ENCODE results near the gene LDLRAD3. TPM values are rescaled to one million over a fixed set of nuclear protein-coding genes. Genes with fewer than 3 reads are reported as not detected.

LDLRAD3 gene
- total RNA-seq, 2 donors from 2014 or later, result 30.8 to 42.5 TPM

GRCh38 chr11:36248436-36248835 is 304.6 kb downstream of the LDLRAD3 start:
- Histone ChIP-seq H3K9me3 (no peaks in the 10 kb centered on the region), H3K36me3 (no peaks in the 10 kb centered on the region), H3K27me3 (replicated peaks; ENCODE audit: insufficient read depth) (no peaks in the 10 kb centered on the region), H3K27ac (no peak overlapping the region), H3K4me1 (replicated peaks) (no peaks in the 10 kb centered on the region), H3K4me3 (no peak overlapping the region)
- intact Hi-C loops (cut with DNase I), result no loop called here
- 75% methylated on average over 4 of the region's 4 CpGs for WGBS
- TF ChIP-seq POLR2A (IDR thresholded peaks at IDR 0.05) (no peak), POLR2AphosphoS5 (IDR thresholded peaks at IDR 0.05) (no peak), CTCF (IDR thresholded peaks at IDR 0.05) (no peak)
- DNase-seq (ENCODE audit: low spot score), result no peak

- 59% methylated on average over 2 of the region's 2 CpGs for WGBS
- H3K27ac ChIP-seq, result no peak overlapping the region
- intact Hi-C loops (cut with DNase I), result no loop called here
- TF ChIP-seq POLR2AphosphoS5 (IDR thresholded peaks at IDR 0.05) (no peak), CTCF (IDR thresholded peaks at IDR 0.05) (no peak), POLR2A (IDR thresholded peaks at IDR 0.05) (no peak)
- no peaks in the 10 kb centered on the region for H3K9me3 ChIP-seq
- DNase-seq (ENCODE audit: low spot score), result no peak
- H3K36me3 ChIP-seq, result no peaks in the 10 kb centered on the region
- no peak overlapping the region for H3K4me3 ChIP-seq
- no peaks in the 10 kb centered on the region for H3K27me3 ChIP-seq (replicated peaks; ENCODE audit: insufficient read depth)
- no peaks in the 10 kb centered on the region for H3K4me1 ChIP-seq (replicated peaks)
Measured at GRCh38 chr11:36249246-36249645, 305.4 kb downstream of the LDLRAD3 start.

GRCh38 chr11:36251823-36252222 is 308.0 kb downstream of the LDLRAD3 start:
- H3K9me3 ChIP-seq, result no peaks in the 10 kb centered on the region
- H3K4me1 ChIP-seq (replicated peaks), result no peaks in the 10 kb centered on the region
- 88% methylated on average over 2 of the region's 2 CpGs for WGBS

GRCh38 chr11:36253238-36253637 is 309.4 kb downstream of the LDLRAD3 start:
- Histone ChIP-seq H3K36me3 (no peaks in the 10 kb centered on the region), H3K4me1 (replicated peaks) (no peaks in the 10 kb centered on the region), H3K4me3 (no peak overlapping the region), H3K9me3 (no peaks in the 10 kb centered on the region), H3K27me3 (replicated peaks; ENCODE audit: insufficient read depth) (no peaks in the 10 kb centered on the region), H3K27ac (no peak overlapping the region)
- 41% methylated on average over 5 of the region's 5 CpGs for WGBS
- no peak for TF ChIP-seq CTCF (IDR thresholded peaks at IDR 0.05)
- no peak for TF ChIP-seq POLR2A (IDR thresholded peaks at IDR 0.05)
- TF ChIP-seq POLR2AphosphoS5 (IDR thresholded peaks at IDR 0.05), result no peak
- intact Hi-C loops (cut with DNase I), result no loop called here
- no peak for DNase-seq (ENCODE audit: low spot score)

More at GRCh38 chr11:36251823-36252222, 308.0 kb downstream of the LDLRAD3 start:
- no peak overlapping the region for H3K4me3 ChIP-seq
- H3K27me3 ChIP-seq (replicated peaks; ENCODE audit: insufficient read depth), result no peaks in the 10 kb centered on the region
- DNase-seq (ENCODE audit: low spot score), result no peak
- TF ChIP-seq POLR2A (IDR thresholded peaks at IDR 0.05) (no peak), CTCF (IDR thresholded peaks at IDR 0.05) (no peak), POLR2AphosphoS5 (IDR thresholded peaks at IDR 0.05) (no peak)
- no peaks in the 10 kb centered on the region for H3K36me3 ChIP-seq
- intact Hi-C loops (cut with DNase I), result no loop called here
- H3K27ac ChIP-seq, result no peak overlapping the region

GRCh38 chr11:36254713-36255112 is 310.9 kb downstream of the LDLRAD3 start:
- no peaks in the 10 kb centered on the region for H3K36me3 ChIP-seq
- H3K27ac ChIP-seq, result no peak overlapping the region
- intact Hi-C loops (cut with DNase I), result loop anchor here (5.0 kb wide), 2 partner anchors 122 to 217 kb away; no protein-coding TSS in a partner anchor
- no peaks in the 10 kb centered on the region for H3K27me3 ChIP-seq (replicated peaks; ENCODE audit: insufficient read depth)
- no peaks in the 10 kb centered on the region for H3K9me3 ChIP-seq
- no peaks in the 10 kb centered on the region for H3K4me1 ChIP-seq (replicated peaks)
- no peak overlapping the region for H3K4me3 ChIP-seq
- TF ChIP-seq CTCF (IDR thresholded peaks at IDR 0.05), result no peak
- 88% methylated on average over 1 of the region's 1 CpG for WGBS
- DNase-seq (ENCODE audit: low spot score), result no peak

Measured in prostate gland (tissue), 2 donors.